Breast epithelium (tissue), 4 donors: ENCODE data around the gene PFDN1. TPM values are rescaled to one million over a fixed set of nuclear protein-coding genes. Genes with fewer than 3 reads are reported as not detected.
"Not testable (repeated sequence)": the region's sequence is repeated elsewhere in the genome, so short reads cannot be mapped to it uniquely, and the experiment has no call there.

Experiments
- DNase-seq, 2 donors: peaks; one replicate each; pipeline ENCODE4 v3.0.0-alpha.2; 2019; ENCODE audit warnings: low spot score in 2 of 2
- H3K27ac ChIP-seq, 2 donors: fragments of 200-600 bp; sonication (generic) in 1 of 2; one replicate each; pipeline ENCODE4 v1.5.1; 2016 to 2019; ENCODE audit warnings: mild to moderate bottlenecking in 1 of 2
- H3K27me3 ChIP-seq, 2 donors: fragments of 200-600 bp; sonication (generic) in 1 of 2; one replicate each; pipeline versions ENCODE4 v1.5.1 to v1.6.0; 2017 to 2019; ENCODE audit warnings: control low read depth in 1 of 2, mild to moderate bottlenecking in 1 of 2
- H3K36me3 ChIP-seq: fragments of 200-600 bp; one replicate; pipeline ENCODE4 v1.5.1; 2019
- H3K4me1 ChIP-seq, 2 donors: fragments of 200-600 bp; sonication (generic); one replicate each; pipeline ENCODE4 v1.5.1; 2016 to 2019; ENCODE audit warnings: control low read depth in 1 of 2
- H3K4me3 ChIP-seq, 3 donors: fragments of 200-600 bp; sonication (generic); 1 replicate in 2 of 3; 2 replicates in 1 of 3; pipeline ENCODE4 v1.5.1; 2016 to 2019; ENCODE audit warnings: mild to moderate bottlenecking in 3 of 3, moderate library complexity in 2 of 3
- H3K9me3 ChIP-seq, 2 donors: fragments of 200-600 bp; sonication (generic) in 1 of 2; one replicate each; pipeline ENCODE4 v1.5.1; 2016 to 2019; ENCODE audit warnings: control low read depth in 1 of 2
- CTCF ChIP-seq, 3 donors: fragments of 450-650 bp; IDR thresholded peaks; one replicate each; pipeline ENCODE4 v1.5.1; 2016 to 2017; ENCODE audit warnings: antibody characterized with exemption in 3 of 3, mild to moderate bottlenecking in 3 of 3, moderate library complexity in 3 of 3
- POLR2A ChIP-seq: fragments of 450-650 bp; IDR thresholded peaks from one replicate; pipeline ENCODE4 v1.6.1; 2016; ENCODE audit warnings: antibody characterized with exemption, mild to moderate bottlenecking, moderate library complexity
- POLR2AphosphoS5 ChIP-seq, 3 donors: sonication (generic); formaldehyde crosslinking; IDR thresholded peaks; one replicate each; pipeline ENCODE4 v1.6.1; 2017; ENCODE audit warnings: antibody characterized with exemption in 3 of 3
- intact Hi-C: fragments of 100-400 bp; cut with DNase I; formaldehyde crosslinking; loops from one replicate; pipeline ENCODE4 v1.15.1; 2023; ENCODE audit warnings: low total_unique reads
- total RNA-seq, 3 donors: library from RNA; depleted of rRNA; stranded (reverse); fragments of >200 nt; gene quantifications; one replicate each; pipeline ENCODE4 v1.1.0, GENCODE V29; 2016

The PFDN1 gene
- total RNA-seq, 3 donors from 2014 or later, result 72.2 to 93.4 (median 86.3) TPM

GRCh38 chr5:140202078-140202477 is 100.8 kb downstream of the PFDN1 start:
- TF ChIP-seq POLR2A, result no peak
- no peak for TF ChIP-seq CTCF (IDR thresholded peaks at IDR 0.05)
- TF ChIP-seq POLR2AphosphoS5 (IDR thresholded peaks at IDR 0.05), result no peak
- Histone ChIP-seq H3K4me3 (no peak overlapping the region), H3K27ac (no peak overlapping the region), H3K9me3 (no peaks in the 10 kb centered on the region), H3K27me3 (no peaks in the 10 kb centered on the region), H3K4me1 (no peaks in the 10 kb centered on the region), H3K36me3 (no peaks in the 10 kb centered on the region)
- intact Hi-C loops, result no loop called here
- DNase-seq, result no peak

- H3K4me1 ChIP-seq, intact Hi-C loops, H3K27me3 ChIP-seq, H3K9me3 ChIP-seq, H3K36me3 ChIP-seq, DNase-seq, H3K27ac ChIP-seq, H3K4me3 ChIP-seq: not testable (repeated sequence)
Measured at GRCh38 chr5:140198915-140199314, 104.0 kb downstream of the PFDN1 start.

GRCh38 chr5:140197023-140197422 is 105.9 kb downstream of the PFDN1 start:
- H3K4me1 ChIP-seq, result no peaks in the 10 kb centered on the region
- DNase-seq, result no peak
- intact Hi-C loops, result no loop called here
- no peak for TF ChIP-seq POLR2A
- no peak for TF ChIP-seq CTCF (IDR thresholded peaks at IDR 0.05)
- no peak for TF ChIP-seq POLR2AphosphoS5 (IDR thresholded peaks at IDR 0.05)
- no peak overlapping the region for H3K27ac ChIP-seq
- no peaks in the 10 kb centered on the region for H3K9me3 ChIP-seq
- H3K36me3 ChIP-seq, result no peaks in the 10 kb centered on the region
- no peak overlapping the region for H3K4me3 ChIP-seq
- H3K27me3 ChIP-seq, result no peaks in the 10 kb centered on the region

- no peaks in the 10 kb centered on the region for H3K4me1 ChIP-seq
Measured at GRCh38 chr5:140196115-140196814, 106.6 kb downstream of the PFDN1 start.

More at GRCh38 chr5:140196115-140196814, 106.6 kb downstream of the PFDN1 start:
- DNase-seq, result no peak
- Histone ChIP-seq H3K9me3 (no peaks in the 10 kb centered on the region), H3K4me3 (no peak overlapping the region), H3K36me3 (no peaks in the 10 kb centered on the region), H3K27ac (no peak overlapping the region), H3K27me3 (no peaks in the 10 kb centered on the region)
- TF ChIP-seq POLR2A (no peak), CTCF (IDR thresholded peaks at IDR 0.05) (no peak), POLR2AphosphoS5 (IDR thresholded peaks at IDR 0.05) (no peak)
- intact Hi-C loops, result no loop called here

Other genes starting within 250 kb of the PFDN1 start
- gene PURA, start 189.0 kb downstream of the PFDN1 start, total RNA-seq, result 10 to 100 TPM; 27.9 to 33.8 (median 30.1) TPM
- gene IGIP, start 177.2 kb downstream of the PFDN1 start, total RNA-seq, result 10 to 100 TPM; 19.0 to 23.1 (median 21.8) TPM
- gene CYSTM1, start 127.9 kb downstream of the PFDN1 start, total RNA-seq, result 100 to 1,000 TPM in 1 of 3 donors, 10 to 100 TPM in 2; 56.5 to 108 (median 76.0) TPM
- gene HBEGF, start 43.5 kb upstream of the PFDN1 start, total RNA-seq, result 10 to 100 TPM in 2 of 3 donors, 1 to 10 TPM in 1; 4.3 to 22.9 (median 13.5) TPM
- gene SLC4A9, start 57.1 kb upstream of the PFDN1 start, total RNA-seq, result not detected
- gene ANKHD1, start 98.7 kb upstream of the PFDN1 start, total RNA-seq, result 100 to 1,000 TPM; 133 to 196 (median 158) TPM
- gene EIF4EBP3, start 244.6 kb upstream of the PFDN1 start, total RNA-seq, result 10 to 100 TPM; 18.0 to 38.1 (median 24.9) TPM